Esophagus muscularis mucosa (tissue), 4 donors: ENCODE results near the gene GADD45G. TPM values are rescaled to one million over a fixed set of nuclear protein-coding genes. Genes with fewer than 3 reads are reported as not detected.

ENCODE experiments used
- DNase-seq: peaks from one replicate; pipeline ENCODE4 v3.0.0-alpha.2; 2017; ENCODE audit errors: extremely low spot score
- H3K27ac ChIP-seq, 4 donors: fragments of 200-600 bp; sonication (generic); replicated peaks in 1 of 4; 1 replicate in 3 of 4; 2 replicates in 1 of 4; pipeline ENCODE4 v1.5.1; 2016 to 2019; ENCODE audit warnings: mild to moderate bottlenecking in 1 of 4
- H3K27me3 ChIP-seq, 4 donors: fragments of 200-600 bp; sonication (generic); one replicate each; pipeline versions ENCODE4 v1.5.1 to v1.6.0; 2016 to 2019
- H3K36me3 ChIP-seq, 4 donors: fragments of 200-600 bp; sonication (generic); one replicate each; pipeline ENCODE4 v1.5.1; 2016 to 2019
- H3K4me1 ChIP-seq, 4 donors: fragments of 200-600 bp; sonication (generic); one replicate each; pipeline ENCODE4 v1.5.1; 2016 to 2019
- H3K4me3 ChIP-seq, 4 donors: fragments of 200-600 bp; sonication (generic); 1 replicate in 2 of 4; 2 replicates in 2 of 4; pipeline ENCODE4 v1.5.1; 2016 to 2019; ENCODE audit warnings: mild to moderate bottlenecking in 4 of 4, moderate library complexity in 1 of 4
- H3K9me3 ChIP-seq, 4 donors: fragments of 200-600 bp; sonication (generic); 1 replicate in 3 of 4; 2 replicates in 1 of 4; pipeline ENCODE4 v1.5.1; 2016 to 2019
- EP300 ChIP-seq: sonication (generic); formaldehyde crosslinking; IDR thresholded peaks from one replicate; pipeline ENCODE4 v1.6.1; 2017; ENCODE audit warnings: antibody characterized with exemption
- POLR2A ChIP-seq: fragments of 450-650 bp; IDR thresholded peaks from one replicate; pipeline ENCODE4 v1.6.1; 2017; ENCODE audit warnings: antibody characterized with exemption, moderate library complexity, mild to moderate bottlenecking, low read depth
- POLR2AphosphoS5 ChIP-seq, 2 donors: sonication (generic); formaldehyde crosslinking; IDR thresholded peaks; one replicate each; pipeline ENCODE4 v1.6.1; 2017; ENCODE audit warnings: antibody characterized with exemption in 2 of 2
- WGBS: methylation state at CpG from one replicate; pipeline ENCODE4 v1.1.5; 2018; 5-methylcytosine and 5-hydroxymethylcytosine counted together
- intact Hi-C: fragments of 100-400 bp; cut with DNase I; formaldehyde crosslinking; loops from one replicate; pipeline ENCODE4 v1.15.1; 2023
- total RNA-seq, 4 donors: library from RNA; depleted of rRNA; stranded (reverse); fragments of >200 nt; gene quantifications; one replicate each; pipeline versions ENCODE4 v1.1.0 to v1.2.1, GENCODE V29; 2016
- TF ChIP-seq, protein P1 (sequence below), 3 experiments: fragments of 200-600 bp in 2 of 3; fragments of 450-650 bp in 1 of 3; sonication (generic) in 2 of 3; IDR thresholded peaks; one replicate each; pipeline ENCODE4 v1.5.1; 2017 to 2019; ENCODE audit warnings: antibody characterized with exemption in 3 of 3, mild to moderate bottlenecking in 2 of 3, moderate library complexity in 1 of 3

The GADD45G gene
- total RNA-seq, 4 donors from 2014 or later, result 44.0 to 136 (median 103) TPM

GRCh38 chr9:89621031-89621430 lies 16.2 kb downstream of the GADD45G start:
- Histone ChIP-seq H3K27ac (peak overlapping the region; percentile 86 to 90 (median 90)), H3K4me1 (peaks cover 48 to 90% (median 87%) of the 10 kb centered on the region in 4 donors), H3K36me3 (no peaks in the 10 kb centered on the region), H3K9me3 (no peaks in the 10 kb centered on the region), H3K27me3 (peaks cover 0 to 3% (median 0%) of the 10 kb centered on the region in 4 donors), H3K4me3 (no peak overlapping the region)
- intact Hi-C loops, result no loop called here
- no peak for TF ChIP-seq EP300
- TF ChIP-seq, protein P1, sequence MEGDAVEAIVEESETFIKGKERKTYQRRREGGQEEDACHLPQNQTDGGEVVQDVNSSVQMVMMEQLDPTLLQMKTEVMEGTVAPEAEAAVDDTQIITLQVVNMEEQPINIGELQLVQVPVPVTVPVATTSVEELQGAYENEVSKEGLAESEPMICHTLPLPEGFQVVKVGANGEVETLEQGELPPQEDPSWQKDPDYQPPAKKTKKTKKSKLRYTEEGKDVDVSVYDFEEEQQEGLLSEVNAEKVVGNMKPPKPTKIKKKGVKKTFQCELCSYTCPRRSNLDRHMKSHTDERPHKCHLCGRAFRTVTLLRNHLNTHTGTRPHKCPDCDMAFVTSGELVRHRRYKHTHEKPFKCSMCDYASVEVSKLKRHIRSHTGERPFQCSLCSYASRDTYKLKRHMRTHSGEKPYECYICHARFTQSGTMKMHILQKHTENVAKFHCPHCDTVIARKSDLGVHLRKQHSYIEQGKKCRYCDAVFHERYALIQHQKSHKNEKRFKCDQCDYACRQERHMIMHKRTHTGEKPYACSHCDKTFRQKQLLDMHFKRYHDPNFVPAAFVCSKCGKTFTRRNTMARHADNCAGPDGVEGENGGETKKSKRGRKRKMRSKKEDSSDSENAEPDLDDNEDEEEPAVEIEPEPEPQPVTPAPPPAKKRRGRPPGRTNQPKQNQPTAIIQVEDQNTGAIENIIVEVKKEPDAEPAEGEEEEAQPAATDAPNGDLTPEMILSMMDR (IDR thresholded peaks at IDR 0.05), result no peak
- no peak for TF ChIP-seq POLR2AphosphoS5 (IDR thresholded peaks at IDR 0.05)
- no peak for TF ChIP-seq POLR2A
- WGBS, result 90% methylated on average over 6 of the region's 6 CpGs
- DNase-seq, result no peak

DNA sequence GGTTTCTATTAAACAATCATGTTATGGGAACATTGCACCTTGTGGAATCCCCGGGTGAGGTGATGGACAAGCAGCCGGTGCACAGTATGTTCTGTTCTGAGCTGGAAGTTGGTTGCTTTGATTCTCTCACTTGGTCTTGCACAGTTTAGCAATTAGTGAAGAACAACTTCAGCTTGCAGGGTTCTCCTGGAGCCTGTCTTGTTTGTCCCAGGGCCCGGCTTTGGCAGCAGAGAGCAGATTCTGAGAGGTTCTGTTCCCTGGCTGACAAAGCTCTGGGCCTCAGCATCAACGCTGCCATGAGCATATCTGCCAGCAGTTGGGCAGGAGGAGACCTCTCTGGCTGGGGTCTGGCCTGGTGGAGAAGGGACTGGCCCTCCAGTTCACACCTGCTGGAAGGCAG lies 16.9 kb downstream of the GADD45G start:
- H3K27me3 ChIP-seq, result peaks cover 0 to 3% (median 0%) of the 10 kb centered on the region in 4 donors
- intact Hi-C loops, result no loop called here
- 50% methylated on average over 3 of the region's 4 CpGs for WGBS
- TF ChIP-seq, protein P1 (IDR thresholded peaks at IDR 0.05), result peak in 1 of 3 experiments; percentile 45
- TF ChIP-seq EP300, result peak; percentile 98
- no peak for TF ChIP-seq POLR2A
- peak; percentile 83 to 86 for TF ChIP-seq POLR2AphosphoS5 (IDR thresholded peaks at IDR 0.05)
- no peaks in the 10 kb centered on the region for H3K36me3 ChIP-seq
- H3K4me3 ChIP-seq, result no peak overlapping the region
- H3K27ac ChIP-seq, result peak overlapping the region; percentile 86 to 90 (median 90)
- no peak for DNase-seq
- H3K9me3 ChIP-seq, result no peaks in the 10 kb centered on the region
- peaks cover 52 to 97% (median 93%) of the 10 kb centered on the region in 4 donors for H3K4me1 ChIP-seq

DNA sequence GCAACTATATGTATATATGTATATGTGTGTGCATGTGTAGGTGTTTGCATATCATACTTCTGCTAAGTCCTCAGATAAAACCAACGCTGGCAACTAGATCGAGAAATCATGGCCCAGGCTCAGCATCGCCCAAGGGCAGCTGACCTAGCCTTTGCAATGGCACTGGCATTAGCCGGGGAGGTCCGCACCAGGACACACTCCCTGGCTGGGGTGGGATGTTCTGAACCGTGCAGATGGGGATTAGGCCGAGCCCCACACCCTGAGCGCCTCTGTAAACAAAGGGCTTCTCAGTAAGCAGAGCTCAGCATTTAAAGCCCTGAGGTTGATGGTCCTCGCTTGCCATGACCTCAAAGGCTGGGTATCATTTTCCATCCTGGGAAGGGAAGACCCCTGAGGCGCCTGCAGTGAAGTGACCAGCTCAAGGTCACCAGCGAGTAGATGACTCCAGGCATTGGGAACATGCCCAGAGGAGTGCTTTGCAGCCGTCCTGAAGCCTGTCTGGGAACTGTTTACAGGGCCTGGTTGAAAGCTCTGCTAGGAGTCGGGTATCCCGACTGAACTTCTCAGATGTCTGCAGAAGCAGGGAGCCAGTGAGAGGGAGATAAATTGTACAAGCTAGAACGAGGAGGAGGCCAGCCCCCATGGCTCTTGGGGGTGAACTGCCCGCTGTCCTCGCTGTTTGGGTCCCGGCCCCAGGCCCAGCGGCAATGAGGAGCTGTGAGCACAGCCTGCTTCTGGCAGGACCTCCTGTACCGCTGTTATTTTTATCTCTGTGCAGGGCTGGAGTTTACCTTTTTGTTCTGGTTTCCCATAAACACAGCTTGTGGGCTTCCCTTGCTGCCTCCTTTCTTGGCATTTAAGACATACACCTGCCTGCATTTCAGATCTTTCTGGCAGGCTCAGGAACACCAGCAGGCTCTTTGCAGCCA lies 18.4 kb downstream of the GADD45G start:
- peak overlapping the region; percentile 86 to 90 (median 90) for H3K27ac ChIP-seq
- WGBS, result 63% methylated on average over 17 of the region's 20 CpGs
- H3K4me1 ChIP-seq, result peaks cover 48 to 87% (median 83%) of the 10 kb centered on the region in 4 donors
- intact Hi-C loops, result no loop called here
- no peaks in the 10 kb centered on the region for H3K36me3 ChIP-seq
- H3K4me3 ChIP-seq, result peak overlapping the region; percentile 12 to 44 (median 26)
- TF ChIP-seq, protein P1 (IDR thresholded peaks at IDR 0.05), result no peak
- TF ChIP-seq POLR2A, result no peak
- TF ChIP-seq POLR2AphosphoS5 (IDR thresholded peaks at IDR 0.05), result peak; percentile 84 to 85
- TF ChIP-seq EP300, result peak; percentile 90
- peaks cover 0 to 3% (median 0%) of the 10 kb centered on the region in 4 donors for H3K27me3 ChIP-seq
- no peaks in the 10 kb centered on the region for H3K9me3 ChIP-seq
- no peak for DNase-seq

- intact Hi-C loops, result no loop called here
- Histone ChIP-seq H3K27me3 (peaks cover 0 to 3% (median 0%) of the 10 kb centered on the region in 4 donors), H3K4me1 (peaks cover 48 to 79% (median 76%) of the 10 kb centered on the region in 4 donors), H3K4me3 (peak overlapping the region; percentile 12 to 44 (median 26)), H3K9me3 (no peaks in the 10 kb centered on the region), H3K27ac (peak overlapping the region; percentile 86 to 90 (median 90)), H3K36me3 (no peaks in the 10 kb centered on the region)
- 31% methylated on average over 10 of the region's 11 CpGs for WGBS
- TF ChIP-seq EP300 (peak; percentile 31), POLR2AphosphoS5 (IDR thresholded peaks at IDR 0.05) (peak in 1 of 2 donors; percentile 37), POLR2A (no peak)
- TF ChIP-seq, protein P1 (IDR thresholded peaks at IDR 0.05), result peak in 2 of 3 experiments; percentile 51 to 67
- no peak for DNase-seq
Observed at GRCh38 chr9:89623925-89624420, 19.2 kb downstream of the GADD45G start.
